KMS-11 (cell line): ENCODE results near the gene ZNF609.

Experiments
- H2AFZ ChIP-seq: fragments of 200-600 bp; sonication (generic); 2 replicates; pipeline ENCODE4 v1.6.1; 2016; ENCODE audit warnings: antibody characterized with exemption, mixed run types, low read depth
- H3K27ac ChIP-seq: fragments of 200-600 bp; sonication (generic); 2 replicates; pipeline ENCODE4 v1.6.1; 2016; ENCODE audit warnings: mild to moderate bottlenecking, mixed run types
- H3K27me3 ChIP-seq: fragments of 200-600 bp; sonication (generic); 2 replicates; pipeline ENCODE4 v1.6.1; 2017; ENCODE audit warnings: mild to moderate bottlenecking, low read depth, mixed run types, moderate library complexity; ENCODE audit not compliant: insufficient read depth
- H3K36me3 ChIP-seq: fragments of 200-600 bp; sonication (generic); 2 replicates; pipeline ENCODE4 v1.6.1; 2017; ENCODE audit warnings: mild to moderate bottlenecking, mixed run types; ENCODE audit not compliant: insufficient read depth
- H3K4me1 ChIP-seq: fragments of 200-600 bp; sonication (generic); 2 replicates; pipeline ENCODE4 v1.6.1; 2016; ENCODE audit warnings: mild to moderate bottlenecking, low read depth, mixed run types; ENCODE audit not compliant: poor library complexity, severe bottlenecking
- H3K4me2 ChIP-seq: fragments of 200-600 bp; sonication (generic); 2 replicates; pipeline ENCODE4 v1.7.0; 2016; ENCODE audit warnings: mild to moderate bottlenecking, mixed run types
- H3K4me3 ChIP-seq: fragments of 200-600 bp; sonication (generic); IDR thresholded peaks from 2 replicates; pipeline ENCODE4 v1.6.1; 2017; ENCODE audit warnings: low read depth, low read length, mixed read lengths; ENCODE audit not compliant: insufficient read depth
- H3K79me2 ChIP-seq: fragments of 200-600 bp; sonication (generic); 2 replicates; pipeline ENCODE4 v1.6.1; 2016; ENCODE audit warnings: low read depth, mixed run types; ENCODE audit not compliant: insufficient read depth
- H3K9ac ChIP-seq: fragments of 200-600 bp; sonication (generic); 2 replicates; pipeline ENCODE4 v1.6.1; 2016; ENCODE audit warnings: mild to moderate bottlenecking, mixed run types
- H4K20me1 ChIP-seq: fragments of 200-600 bp; sonication (generic); 2 replicates; pipeline ENCODE4 v1.6.1; 2016; ENCODE audit warnings: mild to moderate bottlenecking, mixed run types; ENCODE audit not compliant: insufficient read depth
- TF ChIP-seq, protein P1 (sequence below): fragments of 200-600 bp; sonication (generic); conservative IDR thresholded peaks from 2 replicates; pipeline ENCODE4 v1.6.1; 2017; ENCODE audit warnings: low read depth, mild to moderate bottlenecking, antibody characterized with exemption, low read length, moderate library complexity, mixed read lengths

ZNF609 gene

DNA sequence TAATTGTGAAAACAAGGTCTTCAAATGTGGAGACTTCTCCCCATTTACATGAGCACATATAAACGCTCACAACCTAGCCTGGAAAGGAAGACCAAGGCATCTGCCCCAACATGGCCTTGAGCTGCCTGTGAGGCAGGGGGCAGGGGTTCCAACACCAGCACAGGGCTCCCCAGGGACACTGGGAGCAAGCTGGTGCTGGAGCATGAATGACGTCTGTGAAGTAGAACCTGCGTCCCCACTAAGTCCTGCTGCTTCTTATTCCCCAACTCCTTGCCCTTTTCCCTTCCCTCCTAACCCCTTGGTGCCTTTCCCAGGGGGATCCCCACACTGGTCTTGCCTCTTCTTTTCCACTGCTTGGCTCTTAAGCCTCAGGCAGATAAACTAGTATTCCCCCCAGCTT lies 221.9 kb downstream of the ZNF609 start:
- Histone ChIP-seq H3K9ac (no peak overlapping the region), H3K79me2 (no peaks in the 10 kb centered on the region), H3K27ac (no peak overlapping the region), H3K4me2 (no peak overlapping the region), H3K4me1 (peaks cover 34% of the 10 kb centered on the region), H3K27me3 (no peaks in the 10 kb centered on the region), H2AFZ (no peak overlapping the region), H4K20me1 (no peaks in the 10 kb centered on the region), H3K36me3 (no peaks in the 10 kb centered on the region), H3K4me3 (no peak overlapping the region)
- TF ChIP-seq, protein P1, sequence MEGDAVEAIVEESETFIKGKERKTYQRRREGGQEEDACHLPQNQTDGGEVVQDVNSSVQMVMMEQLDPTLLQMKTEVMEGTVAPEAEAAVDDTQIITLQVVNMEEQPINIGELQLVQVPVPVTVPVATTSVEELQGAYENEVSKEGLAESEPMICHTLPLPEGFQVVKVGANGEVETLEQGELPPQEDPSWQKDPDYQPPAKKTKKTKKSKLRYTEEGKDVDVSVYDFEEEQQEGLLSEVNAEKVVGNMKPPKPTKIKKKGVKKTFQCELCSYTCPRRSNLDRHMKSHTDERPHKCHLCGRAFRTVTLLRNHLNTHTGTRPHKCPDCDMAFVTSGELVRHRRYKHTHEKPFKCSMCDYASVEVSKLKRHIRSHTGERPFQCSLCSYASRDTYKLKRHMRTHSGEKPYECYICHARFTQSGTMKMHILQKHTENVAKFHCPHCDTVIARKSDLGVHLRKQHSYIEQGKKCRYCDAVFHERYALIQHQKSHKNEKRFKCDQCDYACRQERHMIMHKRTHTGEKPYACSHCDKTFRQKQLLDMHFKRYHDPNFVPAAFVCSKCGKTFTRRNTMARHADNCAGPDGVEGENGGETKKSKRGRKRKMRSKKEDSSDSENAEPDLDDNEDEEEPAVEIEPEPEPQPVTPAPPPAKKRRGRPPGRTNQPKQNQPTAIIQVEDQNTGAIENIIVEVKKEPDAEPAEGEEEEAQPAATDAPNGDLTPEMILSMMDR: no peak

DNA sequence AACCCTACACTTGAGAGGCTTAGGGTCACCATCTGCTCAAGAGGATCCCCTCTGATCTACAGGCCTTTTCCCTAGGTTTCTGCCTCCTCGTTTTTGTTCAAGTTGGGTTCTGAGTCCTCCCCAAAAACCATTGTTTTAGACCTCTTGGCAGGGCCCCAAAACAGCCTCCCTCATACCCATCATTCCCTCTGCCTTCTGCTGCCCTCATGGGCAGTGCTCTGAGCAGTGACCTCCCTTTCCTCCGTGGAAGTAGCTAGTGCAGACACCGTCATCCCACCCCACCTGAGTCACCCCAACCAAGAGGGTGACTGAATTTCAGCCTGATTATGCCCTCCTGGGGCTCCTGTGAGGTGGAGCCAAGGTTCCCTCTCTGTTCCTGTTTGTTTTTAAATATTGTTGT lies 223.0 kb downstream of the ZNF609 start:
- Histone ChIP-seq H3K36me3 (no peaks in the 10 kb centered on the region), H3K27me3 (no peaks in the 10 kb centered on the region), H4K20me1 (no peaks in the 10 kb centered on the region), H3K4me1 (peaks cover 34% of the 10 kb centered on the region), H3K4me3 (no peak overlapping the region), H3K79me2 (no peaks in the 10 kb centered on the region), H2AFZ (no peak overlapping the region), H3K27ac (no peak overlapping the region), H3K9ac (no peak overlapping the region), H3K4me2 (no peak overlapping the region)
- TF ChIP-seq, protein P1: no peak

GRCh38 chr15:64685230-64685888 lies 225.0 kb downstream of the ZNF609 start:
- no peaks in the 10 kb centered on the region for H4K20me1 ChIP-seq
- no peak overlapping the region for H2AFZ ChIP-seq
- H3K36me3 ChIP-seq: no peaks in the 10 kb centered on the region
- H3K4me2 ChIP-seq: no peak overlapping the region
- H3K9ac ChIP-seq: no peak overlapping the region
- TF ChIP-seq, protein P1: no peak
- peaks cover 21% of the 10 kb centered on the region for H3K4me1 ChIP-seq
- H3K79me2 ChIP-seq: no peaks in the 10 kb centered on the region
- no peaks in the 10 kb centered on the region for H3K27me3 ChIP-seq
- no peak overlapping the region for H3K27ac ChIP-seq
- H3K4me3 ChIP-seq: no peak overlapping the region

DNA sequence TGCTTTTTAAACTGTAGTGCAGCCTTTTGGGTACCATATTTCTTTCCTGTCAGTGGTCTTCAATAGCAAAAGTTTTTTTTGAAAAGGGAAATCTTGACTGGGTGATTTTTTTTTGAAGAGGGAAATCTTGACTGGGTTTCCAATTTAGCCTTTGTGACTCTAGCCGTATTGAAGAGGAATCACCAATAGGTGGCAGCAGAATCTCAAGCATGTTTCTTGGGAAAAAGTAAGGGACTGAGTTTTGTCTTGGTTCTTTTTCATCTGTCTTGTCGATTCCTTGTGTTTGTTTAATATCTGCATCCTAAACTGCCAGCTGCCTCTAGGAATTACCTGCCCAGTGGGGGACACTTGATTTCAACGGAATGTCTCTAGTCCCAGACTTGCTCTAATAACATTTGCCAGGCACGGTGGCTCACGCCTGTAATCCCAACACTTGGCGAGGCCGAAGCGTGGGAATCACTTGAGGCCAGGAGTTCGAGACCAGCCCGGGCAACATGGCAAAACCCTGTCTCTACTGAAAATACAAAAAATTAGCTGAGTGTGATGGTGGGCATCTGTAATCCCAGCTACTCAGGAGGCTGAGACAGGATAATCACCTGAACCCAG lies 225.9 kb downstream of the ZNF609 start:
- peaks cover 12% of the 10 kb centered on the region for H3K4me1 ChIP-seq
- no peak overlapping the region for H3K27ac ChIP-seq
- H4K20me1 ChIP-seq: no peaks in the 10 kb centered on the region
- H3K27me3 ChIP-seq: no peaks in the 10 kb centered on the region
- no peaks in the 10 kb centered on the region for H3K36me3 ChIP-seq
- H3K79me2 ChIP-seq: no peaks in the 10 kb centered on the region
- no peak overlapping the region for H3K4me3 ChIP-seq
- TF ChIP-seq, protein P1: peak; percentile 74
- H3K9ac ChIP-seq: no peak overlapping the region
- H2AFZ ChIP-seq: no peak overlapping the region
- no peak overlapping the region for H3K4me2 ChIP-seq
